ENCODE data around the gene PRKAG3.

- TF ChIP-seq, protein P1, sequence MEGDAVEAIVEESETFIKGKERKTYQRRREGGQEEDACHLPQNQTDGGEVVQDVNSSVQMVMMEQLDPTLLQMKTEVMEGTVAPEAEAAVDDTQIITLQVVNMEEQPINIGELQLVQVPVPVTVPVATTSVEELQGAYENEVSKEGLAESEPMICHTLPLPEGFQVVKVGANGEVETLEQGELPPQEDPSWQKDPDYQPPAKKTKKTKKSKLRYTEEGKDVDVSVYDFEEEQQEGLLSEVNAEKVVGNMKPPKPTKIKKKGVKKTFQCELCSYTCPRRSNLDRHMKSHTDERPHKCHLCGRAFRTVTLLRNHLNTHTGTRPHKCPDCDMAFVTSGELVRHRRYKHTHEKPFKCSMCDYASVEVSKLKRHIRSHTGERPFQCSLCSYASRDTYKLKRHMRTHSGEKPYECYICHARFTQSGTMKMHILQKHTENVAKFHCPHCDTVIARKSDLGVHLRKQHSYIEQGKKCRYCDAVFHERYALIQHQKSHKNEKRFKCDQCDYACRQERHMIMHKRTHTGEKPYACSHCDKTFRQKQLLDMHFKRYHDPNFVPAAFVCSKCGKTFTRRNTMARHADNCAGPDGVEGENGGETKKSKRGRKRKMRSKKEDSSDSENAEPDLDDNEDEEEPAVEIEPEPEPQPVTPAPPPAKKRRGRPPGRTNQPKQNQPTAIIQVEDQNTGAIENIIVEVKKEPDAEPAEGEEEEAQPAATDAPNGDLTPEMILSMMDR (IDR thresholded peaks at IDR 0.05) = no peak
- TF ChIP-seq EP300 (IDR thresholded peaks at IDR 0.05) = no peak
- TF ChIP-seq POLR2A (IDR thresholded peaks at IDR 0.05) = no peak
Observed at GRCh38 chr2:218785103-218785502, 46.5 kb downstream of the PRKAG3 start.
